K562 (cell line): ENCODE data around the gene PLAAT3. TPM values are rescaled to one million over a fixed set of nuclear protein-coding genes. Genes with fewer than 3 reads are reported as not detected.

Source experiments
- C11orf30 ChIP-seq: fragments of 450-650 bp; IDR thresholded peaks from 2 replicates; pipeline ENCODE4 v1.6.1; 2016; ENCODE audit warnings: low read depth, mild to moderate bottlenecking
- CBFA2T2 ChIP-seq: fragments of 450-650 bp; conservative IDR thresholded peaks from 2 replicates; pipeline ENCODE4 v1.6.1; 2017; ENCODE audit warnings: mild to moderate bottlenecking
- CBFA2T3 ChIP-seq: fragments of 450-650 bp; IDR thresholded peaks from 2 replicates; pipeline ENCODE4 v1.6.1; 2017
- CHD1 ChIP-seq: fragments of 200-600 bp; sonication (generic); IDR thresholded peaks from one replicate; pipeline ENCODE4 v1.6.1; 2012; ENCODE audit warnings: mild to moderate bottlenecking, moderate library complexity, low read length, inconsistent platforms
- CHD2 ChIP-seq: IDR thresholded peaks from 2 replicates; pipeline ENCODE4 v1.6.1; 2011; ENCODE audit warnings: low read depth, low read length
- CHD7 ChIP-seq: fragments of 200-600 bp; sonication (generic); IDR thresholded peaks from one replicate; pipeline ENCODE4 v1.6.1; 2012; ENCODE audit warnings: mild to moderate bottlenecking, low read depth, low read length, inconsistent platforms
- EP400 ChIP-seq: fragments of 450-650 bp; IDR thresholded peaks from 2 replicates; pipeline ENCODE4 v1.6.1; 2017; ENCODE audit warnings: antibody characterized with exemption, mild to moderate bottlenecking, moderate library complexity
- ETS2 ChIP-seq: IDR thresholded peaks from 2 replicates; pipeline ENCODE4 v1.6.1; 2016; ENCODE audit warnings: borderline replicate concordance, missing genetic modification characterization, mild to moderate bottlenecking, moderate library complexity, missing compliant biosample characterization; ENCODE audit not compliant: poor library complexity, severe bottlenecking
- FOXK2 ChIP-seq, 2 experiments: fragments of 450-650 bp; IDR thresholded peaks in 1 of 2; conservative IDR thresholded peaks in 1 of 2; 2 replicates each; pipeline ENCODE4 v1.6.1; 2016; ENCODE audit warnings: low read depth in 2 of 2, mild to moderate bottlenecking in 1 of 2
- POLR3G ChIP-seq: IDR thresholded peaks from 2 replicates; pipeline ENCODE4 v1.6.1; 2011; ENCODE audit not compliant: insufficient read length, insufficient replicate concordance; ENCODE audit errors: extremely low read depth
- PREB ChIP-seq: sonication (generic); formaldehyde crosslinking; IDR thresholded peaks from 2 replicates; pipeline ENCODE4 v1.8.1; 2023; ENCODE audit warnings: mild to moderate bottlenecking, missing genetic modification reagents
- RBM39 ChIP-seq: fragments of 200-400 bp; formaldehyde crosslinking; optimal IDR thresholded peaks from 2 replicates; pipeline ENCODE3; 2018; ENCODE audit warnings: low read depth, low read length
- SRSF3 ChIP-seq: fragments of 200-400 bp; formaldehyde crosslinking; IDR thresholded peaks from 2 replicates; pipeline ENCODE4 v1.6.1; 2016; ENCODE audit warnings: mild to moderate bottlenecking, low read length, moderate library complexity; ENCODE audit not compliant: insufficient read depth
- ZNF589 ChIP-seq: fragments of 200-800 bp; sonication (Bioruptor generic); IDR thresholded peaks from 2 replicates; pipeline ENCODE4 v1.6.1; 2016; ENCODE audit warnings: low read depth, missing genetic modification characterization, missing compliant biosample characterization
- ZNF766 ChIP-seq: fragments of 200-800 bp; sonication (Bioruptor generic); conservative IDR thresholded peaks from 2 replicates; pipeline ENCODE4 v1.6.1; 2016; ENCODE audit warnings: missing genetic modification characterization, missing compliant biosample characterization
- polyA plus RNA-seq, 8 experiments: library from polyadenylated mRNA; depleted of rRNA in 4 of 8; stranded (reverse) in 5 of 8; unstranded in 3 of 8; fragments of >200 nt; fragmentation: Nextera tagmentation in 2 of 8; fragmentation: Illumina TruSeq in 1 of 8; extraction: Ambion mirVana in 2 of 8; extraction: Trizol in 1 of 8; gene quantifications; 2 replicates each; pipeline versions ENCODE4 v1.2.1 to v1.2.3, GENCODE V29; 2011 to 2014; ENCODE audit warnings: inconsistent platforms in 1 of 8, missing spikeins in 1 of 8
- total RNA-seq, 7 experiments: library from RNA; depleted of rRNA in 6 of 7; stranded (reverse); fragments of >200 nt in 6 of 7; fragmentation: Illumina TruSeq in 2 of 7; extraction: Trizol in 2 of 7; gene quantifications; 2 replicates each; pipeline versions ENCODE4 v1.2.1 to v1.2.3, GENCODE V29; 2011 to 2021; ENCODE audit warnings: low replicate concordance in 1 of 7
- TF ChIP-seq, protein P1 (sequence below): fragments of 450-650 bp; formaldehyde crosslinking; IDR thresholded peaks from 2 replicates; pipeline ENCODE4 v1.4.0; 2020; ENCODE audit warnings: mild to moderate bottlenecking

The PLAAT3 gene
- total and polyA plus RNA-seq, 9 of the 15 experiments (the other 6 are each of a cell fraction or from before 2014, with no cell fraction given), result 0.80 to 2.7 (median 1.4) TPM

DNA sequence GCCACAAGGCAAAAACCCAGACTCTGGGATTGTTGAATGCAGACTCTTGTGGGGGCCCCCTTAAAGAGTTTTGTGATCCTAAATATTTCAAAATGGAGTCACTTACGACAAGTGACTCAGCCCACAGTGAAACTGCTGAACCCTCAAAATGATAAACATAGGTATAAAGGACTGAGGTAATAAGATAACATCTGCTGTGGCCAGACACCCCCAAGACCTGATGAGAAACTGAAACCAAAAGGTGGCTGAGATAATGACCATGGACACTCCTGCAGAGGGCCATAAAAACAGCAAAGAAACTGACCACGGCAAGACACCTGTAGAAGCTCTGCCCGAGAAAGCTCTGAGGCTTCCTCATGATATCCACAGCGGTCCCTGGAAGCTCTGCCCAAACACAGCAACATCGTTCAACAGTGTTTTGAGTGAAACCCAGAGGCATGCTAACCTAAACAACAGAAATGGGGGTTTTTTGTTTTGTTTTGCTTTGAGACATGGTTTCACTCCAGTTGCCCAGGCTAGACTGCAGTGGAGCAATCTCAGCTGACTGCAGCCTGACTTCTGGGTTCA, 79.3 kb downstream of the PLAAT3 start (continued):
- TF ChIP-seq CHD7, result no peak
- peak; percentile 26; the same call in 1 of the 2 replicates for TF ChIP-seq CBFA2T2
- no peak for TF ChIP-seq CHD2
- TF ChIP-seq ZNF766, result peak; percentile 100
- peak; percentile 61 for TF ChIP-seq CBFA2T3
- no peak for TF ChIP-seq SRSF3
- TF ChIP-seq, protein P1, sequence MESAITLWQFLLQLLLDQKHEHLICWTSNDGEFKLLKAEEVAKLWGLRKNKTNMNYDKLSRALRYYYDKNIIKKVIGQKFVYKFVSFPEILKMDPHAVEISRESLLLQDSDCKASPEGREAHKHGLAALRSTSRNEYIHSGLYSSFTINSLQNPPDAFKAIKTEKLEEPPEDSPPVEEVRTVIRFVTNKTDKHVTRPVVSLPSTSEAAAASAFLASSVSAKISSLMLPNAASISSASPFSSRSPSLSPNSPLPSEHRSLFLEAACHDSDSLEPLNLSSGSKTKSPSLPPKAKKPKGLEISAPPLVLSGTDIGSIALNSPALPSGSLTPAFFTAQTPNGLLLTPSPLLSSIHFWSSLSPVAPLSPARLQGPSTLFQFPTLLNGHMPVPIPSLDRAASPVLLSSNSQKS (CRISPR knock-in tag), result peak; percentile 94
- TF ChIP-seq C11orf30, result no peak; the same call in 1 of the 2 replicates
- no peak for TF ChIP-seq RBM39
- no peak for TF ChIP-seq PREB (CRISPR knock-in tag)
- peak; percentile 100 for TF ChIP-seq ZNF589
- no peak for TF ChIP-seq CHD1
- TF ChIP-seq EP400, result no peak
- TF ChIP-seq POLR3G, result no peak
- TF ChIP-seq FOXK2 (conservative IDR thresholded peaks at IDR 0.05 in 1 of 2, IDR thresholded peaks at IDR 0.05 in 1 of 2; ENCODE audit: low read depth in 2 of 2), result no peak
- peak; percentile 89 for TF ChIP-seq ETS2 (tag)
